GM18907 (cell line): Measurements from ENCODE around the gene CENPQ.

Experiments
- ATAC-seq: cut with Tn5 transposase; IDR thresholded peaks from one replicate; pipeline ENCODE4 v1.9.1; 2021; ENCODE audit warnings: mild to moderate bottlenecking, moderate library complexity; ENCODE audit not compliant: unreplicated experiment

The CENPQ gene

DNA sequence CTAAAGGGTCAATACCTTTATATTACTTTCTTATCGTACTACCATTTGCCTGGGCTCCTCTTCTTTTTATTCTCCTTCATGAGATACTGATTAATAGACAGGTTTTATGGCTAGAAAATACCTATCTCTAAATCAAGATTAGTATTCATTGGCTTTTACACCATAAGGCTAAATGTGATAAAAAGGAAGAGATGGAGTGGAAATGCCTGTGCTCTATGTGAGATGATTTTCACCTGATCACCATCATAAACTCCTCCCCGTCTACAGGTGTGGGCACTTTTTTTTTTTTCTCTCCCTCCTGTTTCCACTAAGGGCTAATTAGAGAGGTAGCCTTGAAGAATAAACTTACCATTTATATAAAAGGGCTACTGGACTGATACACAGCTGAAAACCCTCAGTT is 36.5 kb downstream of the CENPQ start, which contains the start of gene GLYATL3:
GLYATL3 (plus strand) TSS at position 301 of the 400 bp plus-strand sequence. CDS start 12,068 bp downstream, outside the sequence.
- ATAC-seq, result no peak

DNA sequence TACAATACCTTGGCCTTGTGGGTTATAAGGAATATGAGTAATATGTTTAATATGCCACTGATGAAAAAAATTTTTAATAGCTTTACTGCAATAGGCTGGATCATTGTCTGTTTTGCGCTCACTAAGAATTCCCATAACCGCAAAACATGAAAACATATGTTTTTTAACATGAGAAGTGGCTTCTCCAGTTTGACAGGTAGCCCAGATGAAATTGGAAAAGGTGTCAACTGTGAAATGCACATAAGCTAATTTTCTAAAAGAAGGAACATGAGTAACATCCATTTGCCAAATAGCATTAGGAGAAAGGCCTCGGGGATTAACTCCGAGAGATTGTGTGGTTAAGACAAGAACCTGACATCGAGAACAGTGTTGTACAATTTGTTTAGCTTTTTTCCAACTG is 41.5 kb downstream of the CENPQ start:
- ATAC-seq, result no peak

DNA sequence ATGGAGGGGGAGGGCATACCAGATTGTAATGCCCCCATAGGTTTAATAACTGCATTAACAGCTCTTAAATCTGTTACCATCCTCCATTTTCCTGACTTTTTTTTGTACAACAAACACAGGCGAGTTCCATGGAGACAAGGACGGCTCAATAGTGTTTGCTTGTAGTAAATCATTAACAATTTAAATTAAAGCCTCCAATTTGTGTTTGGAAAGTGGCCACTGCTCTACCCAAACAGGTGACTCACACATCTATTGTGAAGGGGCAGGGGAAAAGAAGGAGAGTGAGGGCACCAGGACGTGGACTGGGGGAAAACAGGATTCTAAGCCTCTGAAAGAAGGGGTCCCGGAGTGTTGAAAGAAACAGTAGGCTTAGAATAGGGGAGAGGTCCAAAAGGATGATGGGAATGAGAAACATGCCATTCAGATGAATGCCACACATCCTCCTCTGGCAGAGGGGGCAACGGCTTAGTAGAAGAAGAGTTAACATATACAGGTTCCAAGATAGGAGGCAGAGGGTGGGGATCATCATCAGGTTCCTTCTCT is 43.5 kb downstream of the CENPQ start:
- ATAC-seq, result no peak

DNA sequence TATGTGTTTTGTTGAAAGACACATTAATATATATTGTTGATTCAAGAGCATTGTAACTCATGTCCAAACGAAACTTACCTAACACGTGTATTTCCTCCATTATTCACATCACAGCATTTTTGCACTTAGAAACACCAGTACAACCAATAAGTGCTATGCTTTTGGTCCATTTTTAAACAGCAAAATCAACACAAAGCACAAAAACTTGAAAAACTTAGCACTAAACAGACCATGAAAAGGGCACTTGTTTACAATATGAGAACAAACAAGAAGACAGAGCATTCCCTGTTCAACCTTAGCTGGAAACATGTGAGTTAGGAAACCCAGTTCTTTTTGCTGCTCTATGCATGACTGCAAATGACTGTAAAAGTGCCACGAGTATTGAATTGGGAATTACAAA is 46.2 kb downstream of the CENPQ start:
- no peak for ATAC-seq

DNA sequence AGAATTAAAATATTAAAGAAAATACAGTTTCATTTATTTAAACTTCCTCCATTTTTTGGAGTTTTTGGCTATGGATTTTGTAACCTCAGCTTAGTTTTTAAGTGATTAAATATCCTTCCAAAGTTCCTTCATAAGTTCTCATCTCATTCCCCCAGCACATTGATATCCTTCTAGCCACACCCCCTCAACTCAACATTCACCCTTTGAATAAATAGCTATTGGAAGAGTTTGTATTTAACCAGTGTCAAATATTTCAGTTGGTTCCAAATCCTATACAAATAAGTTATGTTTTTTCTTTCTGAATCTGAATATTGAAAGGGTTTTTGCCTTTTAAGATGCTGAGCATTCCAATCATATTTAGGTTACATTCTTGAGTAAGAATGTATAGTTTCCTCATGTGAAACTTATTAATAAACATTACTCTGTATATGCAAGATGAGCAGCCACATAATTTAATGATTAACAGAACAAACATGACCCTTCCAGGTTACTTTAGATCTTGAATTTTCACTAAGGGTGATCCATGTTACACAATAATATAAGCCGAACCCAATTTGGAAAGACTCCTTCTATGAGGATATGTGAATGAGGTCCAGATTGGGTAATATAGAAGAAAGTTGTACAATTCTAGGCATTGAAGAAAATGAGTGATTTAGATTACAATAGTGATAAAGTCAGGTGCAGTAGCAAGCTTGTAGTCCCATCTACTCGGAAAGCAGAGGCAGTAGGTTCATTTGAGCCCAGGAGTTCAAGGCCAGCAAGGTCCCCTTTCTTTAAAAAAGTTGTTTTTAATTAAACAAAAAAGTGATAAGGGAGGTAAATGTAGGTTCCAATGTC is 50.2 kb downstream of the CENPQ start:
- no peak for ATAC-seq

DNA sequence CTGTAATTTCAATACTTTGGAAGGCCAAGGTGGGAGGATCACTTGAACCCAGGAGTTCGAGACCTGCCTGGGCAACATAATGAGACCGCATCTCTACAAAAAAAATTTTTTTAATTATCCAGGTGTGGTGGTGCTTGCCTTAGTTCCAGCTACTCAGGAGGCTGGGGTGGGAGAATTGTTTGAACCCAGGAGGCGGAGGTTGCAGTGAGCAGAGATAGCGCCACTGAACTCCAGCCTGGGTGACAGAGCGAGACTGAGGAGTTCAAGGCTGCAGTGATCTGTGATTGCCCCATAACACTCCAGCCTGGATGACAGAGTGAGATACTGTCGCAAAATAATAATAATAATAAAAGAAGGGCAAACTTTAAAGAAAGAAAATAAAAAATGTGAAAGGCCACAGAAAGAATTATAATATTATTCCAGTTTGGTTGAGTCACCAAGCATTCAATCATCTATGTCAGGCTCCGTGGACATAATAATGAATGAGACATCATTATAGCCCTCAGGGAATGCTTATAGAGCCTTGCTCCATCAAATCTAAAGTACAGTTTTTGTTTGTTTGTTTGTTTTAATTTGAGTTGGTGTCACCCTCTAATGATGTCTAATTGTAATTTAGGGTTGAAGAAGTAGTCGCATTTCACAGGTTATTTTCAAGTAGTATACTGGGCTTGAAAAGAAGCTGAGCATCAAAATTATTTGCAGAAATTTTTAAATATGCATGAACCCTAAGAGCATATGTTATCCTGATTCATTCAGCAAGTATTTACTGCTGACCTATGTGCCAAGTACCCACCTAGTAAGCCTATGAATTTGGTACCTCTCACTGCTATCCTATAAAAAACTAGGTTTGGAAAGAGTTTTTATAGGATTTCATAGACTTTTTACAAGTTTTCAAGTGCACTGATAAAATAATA is 51.7 kb downstream of the CENPQ start:
- no peak for ATAC-seq

DNA sequence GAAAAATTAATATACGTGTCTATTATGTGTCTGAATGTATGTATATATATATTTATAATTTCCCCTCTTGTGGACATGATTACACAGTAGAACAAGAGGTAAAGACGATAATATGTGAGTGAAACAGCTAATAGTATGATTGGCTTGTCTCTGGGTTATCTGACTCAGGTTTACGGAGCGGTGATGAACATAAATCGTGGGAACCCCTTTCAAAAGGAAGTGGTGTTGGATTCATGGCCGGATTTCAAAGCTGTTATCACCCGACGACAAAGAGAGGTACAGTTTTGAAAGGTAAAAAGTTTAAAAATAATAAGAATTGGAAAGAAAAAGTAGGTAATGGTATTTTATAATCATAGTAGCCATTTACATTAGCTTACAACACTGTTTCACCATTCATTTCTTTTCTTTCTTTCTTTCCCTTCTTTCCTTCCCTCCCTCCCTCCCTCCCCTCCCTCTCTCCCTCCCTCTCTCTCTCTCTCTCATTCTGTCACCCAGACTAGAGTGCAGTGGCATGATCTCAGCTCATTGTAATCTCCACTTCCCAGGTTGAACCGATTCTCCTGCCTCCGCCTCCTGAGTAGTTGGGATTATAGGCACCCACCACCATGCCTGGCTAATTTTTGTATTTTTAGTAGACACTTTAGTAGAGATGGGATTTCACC is 52.4 kb downstream of the CENPQ start:
- no peak for ATAC-seq

DNA sequence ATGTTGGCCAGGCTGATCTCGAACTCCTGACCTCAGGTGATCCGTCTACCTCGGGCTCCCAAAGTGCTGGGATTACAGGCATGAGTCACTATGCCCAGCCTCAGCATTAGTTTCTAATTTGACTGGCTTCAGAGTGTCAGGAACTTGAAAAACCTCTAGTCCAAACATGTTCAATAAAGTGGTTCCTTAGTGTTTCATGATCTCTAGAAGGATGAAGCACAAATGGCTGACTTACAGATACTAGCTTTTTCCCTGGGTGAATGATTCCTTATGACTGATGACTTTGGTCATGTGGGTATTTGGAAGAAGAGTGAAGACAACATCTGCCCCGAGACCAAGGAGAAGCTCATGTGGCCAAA is 53.0 kb downstream of the CENPQ start:
- ATAC-seq, result no peak

DNA sequence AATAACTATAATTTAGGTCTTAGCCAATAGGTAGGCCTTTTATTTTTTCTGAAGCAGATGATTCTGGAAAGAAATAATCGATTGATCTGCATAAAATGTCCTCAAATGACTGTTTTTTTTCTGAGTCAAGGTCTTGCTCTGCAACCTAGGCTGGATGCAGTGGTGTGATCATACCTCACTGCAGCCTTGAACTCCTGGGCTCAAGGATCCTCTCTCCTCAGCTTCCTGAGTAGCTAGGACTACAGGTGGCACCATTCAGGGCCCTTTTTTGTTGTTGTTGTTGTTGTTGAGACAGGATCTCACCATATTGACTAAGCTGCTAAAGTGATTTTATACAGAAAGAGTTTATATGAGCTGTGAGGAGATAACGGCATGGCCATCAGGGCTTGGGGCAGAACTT is 54.7 kb downstream of the CENPQ start:
- ATAC-seq, result no peak

DNA sequence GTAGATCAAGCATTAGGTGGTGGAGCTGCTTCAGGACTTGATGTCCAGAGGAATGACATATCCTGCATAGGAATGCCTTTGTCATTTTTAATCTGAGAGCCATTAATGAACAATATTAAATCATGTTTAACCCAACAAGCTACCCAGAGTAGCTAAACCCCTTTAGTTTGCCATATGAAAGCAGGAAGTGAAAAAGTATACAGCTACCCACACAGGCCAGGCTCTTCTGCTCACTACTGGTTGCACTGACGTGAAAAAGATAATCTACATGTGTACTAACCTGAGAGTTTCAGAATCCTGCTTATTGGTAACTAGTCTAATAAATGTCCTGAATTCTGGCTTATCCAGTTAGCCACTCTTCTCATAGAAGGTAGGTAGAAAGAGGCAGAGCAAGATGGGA is 56.5 kb downstream of the CENPQ start:
- peak; percentile 96 for ATAC-seq

DNA sequence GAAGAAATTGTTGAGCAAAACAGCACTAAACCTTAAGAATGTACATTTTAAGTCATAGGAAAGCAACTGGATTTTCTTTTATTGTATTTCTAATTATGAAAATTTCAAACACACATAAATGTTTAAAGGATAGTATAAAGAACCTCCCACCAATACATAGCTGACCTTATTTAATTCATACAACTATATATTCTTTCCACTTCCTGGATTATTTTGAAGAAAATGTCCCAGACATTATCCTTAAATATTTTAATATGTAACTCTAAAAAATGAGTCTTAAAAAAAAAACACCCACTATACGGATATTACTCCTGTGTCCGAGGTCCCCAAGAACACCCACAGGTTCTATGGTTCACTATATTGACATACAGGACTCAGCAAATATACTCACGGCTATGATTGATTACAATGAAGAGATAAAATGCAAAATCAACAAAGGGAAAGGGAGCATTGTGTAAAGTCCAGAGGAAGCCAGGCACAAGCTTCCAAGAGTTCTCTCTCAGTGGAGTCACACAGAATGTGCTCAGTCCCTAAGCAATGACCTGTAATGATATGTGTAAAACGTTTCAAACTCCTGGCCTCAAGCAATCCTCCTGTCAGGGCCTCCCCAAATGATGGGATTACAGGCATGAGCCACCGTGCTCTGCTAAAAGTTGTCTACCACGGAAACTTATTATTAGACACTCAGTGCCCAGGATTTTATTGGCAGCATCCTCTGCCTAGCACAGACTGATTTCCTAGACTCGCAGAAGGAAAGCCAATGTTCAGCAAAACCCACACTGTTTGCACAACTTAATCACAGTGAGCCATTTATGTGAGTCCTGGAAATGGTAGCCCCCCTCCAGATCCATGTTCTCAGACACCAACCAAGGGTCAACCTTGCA is 59.8 kb downstream of the CENPQ start:
- no peak for ATAC-seq

DNA sequence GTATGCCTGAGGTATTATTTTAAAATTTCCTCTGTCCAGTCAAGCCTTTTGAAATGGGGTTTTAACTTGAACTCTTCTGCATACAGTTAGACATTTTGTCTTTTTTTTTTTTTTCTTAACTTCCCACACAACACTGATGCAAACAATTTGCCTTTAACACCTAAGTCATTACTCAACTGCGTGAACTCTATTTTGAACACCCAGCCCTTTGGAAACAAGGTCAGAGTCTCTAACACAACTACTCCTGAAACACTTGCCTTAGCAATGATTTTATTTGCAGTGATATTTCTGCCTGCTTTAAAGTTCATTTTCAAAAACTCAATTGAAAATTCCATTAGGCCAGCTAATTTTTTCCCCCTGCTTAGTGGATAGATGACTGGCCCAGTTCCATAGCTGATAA is 60.7 kb downstream of the CENPQ start:
- no peak for ATAC-seq

DNA sequence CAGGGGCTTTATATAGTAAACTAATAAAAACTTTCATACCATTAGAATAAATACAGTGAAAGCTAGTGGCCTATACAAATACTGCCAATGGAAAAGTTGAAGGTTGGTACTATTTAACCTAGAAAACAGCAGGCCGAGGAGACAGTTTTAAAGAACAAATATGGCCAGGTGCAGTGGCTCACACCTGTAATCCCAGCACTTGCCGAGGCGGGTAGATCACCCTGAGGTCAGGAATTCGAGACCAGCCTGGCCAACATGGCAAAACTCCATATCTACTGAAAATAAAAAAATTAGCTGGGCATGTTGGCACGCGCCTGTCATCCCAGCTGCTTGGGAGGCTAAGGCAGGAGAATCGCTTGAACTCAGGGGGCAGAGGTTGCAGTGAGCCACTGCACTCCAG is 61.4 kb downstream of the CENPQ start:
- ATAC-seq, result no peak

DNA sequence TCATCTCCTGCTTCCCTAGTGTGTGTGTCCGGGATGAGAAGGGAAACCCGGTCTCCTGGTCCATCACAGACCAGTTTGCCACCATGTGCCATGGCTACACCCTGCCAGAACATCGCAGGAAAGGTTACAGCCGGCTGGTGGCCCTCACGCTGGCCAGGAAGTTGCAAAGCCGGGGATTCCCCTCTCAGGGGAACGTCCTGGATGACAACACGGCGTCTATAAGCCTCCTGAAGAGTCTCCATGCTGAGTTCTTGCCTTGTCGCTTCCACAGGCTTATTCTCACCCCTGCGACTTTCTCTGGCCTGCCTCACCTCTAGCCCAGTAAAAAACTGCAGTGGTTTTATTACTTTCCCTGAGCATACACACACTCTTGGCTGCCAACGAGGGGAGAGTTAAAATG is 63.4 kb downstream of the CENPQ start:
- no peak for ATAC-seq

DNA sequence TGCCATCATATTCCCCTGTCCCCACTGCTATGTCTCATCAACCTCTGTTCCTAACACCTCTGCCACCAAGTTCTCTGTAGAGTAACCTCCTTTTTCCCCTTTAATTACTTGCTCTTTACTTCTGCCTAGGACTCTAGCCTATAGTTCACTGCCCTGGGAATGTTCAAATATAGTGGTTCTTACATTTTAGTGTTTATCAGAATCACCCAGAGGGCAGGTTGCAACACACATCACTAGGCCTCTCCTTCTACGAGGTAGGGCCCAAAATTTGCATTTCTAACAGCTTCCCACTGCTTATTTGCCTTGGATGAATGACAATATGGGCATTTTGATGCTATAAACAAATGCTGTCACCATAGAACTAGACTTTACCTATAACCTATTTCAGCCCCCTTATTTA is 64.2 kb downstream of the CENPQ start:
- ATAC-seq, result no peak

DNA sequence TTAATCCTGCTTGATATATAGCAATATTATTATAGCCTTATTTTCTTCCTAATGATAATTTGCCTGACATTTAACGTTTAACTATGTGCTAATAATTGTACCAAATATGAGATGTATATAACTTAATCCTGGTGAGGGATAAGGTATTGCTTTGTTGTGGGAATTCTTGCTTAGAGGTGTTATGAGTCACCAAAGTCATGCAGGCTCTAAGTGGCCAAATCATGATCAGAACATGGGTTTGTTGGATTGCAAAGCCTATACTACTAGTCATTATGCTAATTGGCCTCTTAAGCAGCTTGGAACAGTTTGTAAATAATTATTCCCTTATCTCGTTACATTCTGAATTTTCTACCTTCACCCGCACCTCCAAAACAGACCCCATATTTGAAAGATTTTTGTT is 65.4 kb downstream of the CENPQ start:
- ATAC-seq, result no peak

DNA sequence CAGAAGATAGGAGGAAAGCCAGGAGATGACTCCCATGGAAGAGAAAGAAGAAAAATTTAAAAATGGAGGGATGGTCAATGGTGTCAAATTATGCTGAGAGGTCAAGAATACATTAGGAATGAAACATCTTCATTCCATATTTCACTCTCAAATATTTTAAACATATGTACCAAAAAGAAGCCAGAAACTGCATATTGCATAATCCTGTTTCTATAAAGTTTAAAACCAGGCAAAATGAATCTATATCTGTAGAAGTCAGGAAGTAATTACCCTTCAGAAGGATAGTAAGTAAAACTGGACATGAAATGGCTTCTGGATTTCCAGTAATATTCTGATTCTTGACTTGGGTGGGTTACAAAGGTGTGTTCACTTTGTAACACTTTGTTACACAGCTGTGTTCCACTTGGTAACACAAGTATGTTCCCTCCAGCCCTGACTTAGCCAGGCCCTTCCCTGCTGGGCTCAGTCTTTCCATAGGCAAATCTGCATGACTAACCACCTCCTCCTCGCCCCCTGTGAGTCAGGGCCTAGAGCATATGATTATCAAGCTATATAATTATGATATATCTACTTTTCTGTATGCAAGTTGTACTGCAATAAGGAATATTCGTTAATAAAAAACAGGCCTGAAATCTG is 67.1 kb downstream of the CENPQ start:
- no peak for ATAC-seq

DNA sequence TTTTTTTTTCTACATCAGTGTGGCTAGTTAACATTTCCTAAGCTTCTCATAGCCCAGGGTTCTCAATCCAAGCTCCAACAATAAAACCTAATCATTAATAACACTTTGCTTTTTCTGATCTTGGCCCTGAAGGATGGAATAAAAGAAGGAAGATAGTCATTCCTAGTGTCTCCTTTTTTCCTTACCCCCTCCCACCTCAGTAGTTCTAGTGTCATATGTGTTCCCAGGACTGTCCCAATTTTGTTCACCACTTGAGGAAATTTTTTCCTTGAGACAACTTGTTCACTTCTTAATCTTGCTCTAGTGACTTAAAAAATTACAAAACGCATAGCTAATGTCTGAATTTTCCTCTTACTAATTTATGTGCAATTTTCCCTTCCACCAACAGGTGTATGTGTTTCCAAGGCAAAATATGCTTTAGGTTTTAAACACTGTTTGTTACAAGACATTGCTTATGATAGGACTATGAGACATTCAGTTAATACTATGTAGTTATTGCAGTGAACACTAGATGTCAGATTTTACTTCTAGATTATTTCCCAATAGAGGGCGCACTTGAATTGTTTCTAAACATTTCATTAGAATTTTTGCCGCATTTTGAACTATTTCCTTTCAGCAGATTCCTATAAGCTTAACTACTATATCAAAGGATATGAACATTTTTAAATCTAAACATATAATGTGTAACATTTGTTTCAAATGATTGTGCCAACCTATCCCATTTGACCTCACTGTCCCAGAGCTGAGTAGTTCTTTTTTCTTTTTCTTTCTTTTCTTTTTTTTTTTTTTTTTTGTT is 68.8 kb downstream of the CENPQ start:
- ATAC-seq, result peak; percentile 97

DNA sequence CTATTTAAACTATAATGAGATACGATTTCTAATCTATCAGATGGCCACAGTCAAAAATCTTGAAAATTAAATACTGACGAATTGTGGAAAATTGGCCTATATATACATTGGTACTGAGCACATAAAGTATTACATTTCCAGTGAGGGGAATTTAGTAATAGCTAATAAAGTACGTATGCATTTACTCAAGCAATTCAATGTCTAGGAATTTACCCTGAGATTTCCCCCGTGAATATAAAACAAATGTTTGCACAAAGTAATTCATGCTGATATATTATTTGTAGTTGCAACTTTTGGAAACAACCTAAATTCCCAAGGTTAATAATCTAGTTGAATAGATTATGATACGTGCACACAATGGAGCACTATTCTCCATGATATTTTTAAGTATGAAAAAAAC is 72.6 kb downstream of the CENPQ start:
- no peak for ATAC-seq
